BE2C (cell line): Measurements from ENCODE around the gene UBE2E1.

Experiments used
- DNase-seq: peaks from one replicate; pipeline ENCODE4 v3.0.0-alpha.2; 2020
- H3K27me3 ChIP-seq: fragments of 250-450 bp; sonication (Bioruptor Pico); 2 replicates; pipeline ENCODE4 v1.5.1; 2020; ENCODE audit warnings: mild to moderate bottlenecking
- H3K36me3 ChIP-seq: fragments of 250-450 bp; sonication (Bioruptor Pico); 2 replicates; pipeline ENCODE4 v1.5.1; 2020; ENCODE audit warnings: mild to moderate bottlenecking
- H3K4me1 ChIP-seq: fragments of 250-450 bp; sonication (Bioruptor Pico); 2 replicates; pipeline ENCODE4 v1.5.1; 2020
- H3K4me3 ChIP-seq: 2 replicates; pipeline ENCODE4 v1.5.1; 2011; ENCODE audit warnings: low read depth, low read length
- H3K9me3 ChIP-seq: fragments of 250-450 bp; sonication (Bioruptor Pico); 2 replicates; pipeline ENCODE4 v1.5.1; 2020
- CTCF ChIP-seq: IDR thresholded peaks from 2 replicates; pipeline ENCODE4 v1.5.1; 2012; ENCODE audit warnings: mild to moderate bottlenecking, low read depth, low read length

UBE2E1 gene

GRCh38 chr3:23874359-23875112 lies 68.8 kb downstream of the UBE2E1 start:
- TF ChIP-seq CTCF, result no peak
- DNase-seq, result no peak
- Histone ChIP-seq H3K4me3 (no peak overlapping the region), H3K36me3 (no peaks in the 10 kb centered on the region), H3K27me3 (no peaks in the 10 kb centered on the region), H3K4me1 (no peaks in the 10 kb centered on the region), H3K9me3 (no peaks in the 10 kb centered on the region)

GRCh38 chr3:23875113-23875725 lies 69.5 kb downstream of the UBE2E1 start:
- H3K27me3 ChIP-seq, result no peaks in the 10 kb centered on the region
- no peaks in the 10 kb centered on the region for H3K9me3 ChIP-seq
- no peak for TF ChIP-seq CTCF
- H3K4me3 ChIP-seq, result no peak overlapping the region
- no peak for DNase-seq
- no peaks in the 10 kb centered on the region for H3K36me3 ChIP-seq
- no peaks in the 10 kb centered on the region for H3K4me1 ChIP-seq

- Histone ChIP-seq H3K36me3 (no peaks in the 10 kb centered on the region), H3K4me1 (no peaks in the 10 kb centered on the region), H3K4me3 (no peak overlapping the region), H3K27me3 (no peaks in the 10 kb centered on the region), H3K9me3 (no peaks in the 10 kb centered on the region)
- TF ChIP-seq CTCF, result no peak
- no peak for DNase-seq
These were observed 71.2 kb downstream of the UBE2E1 start for GRCh38 chr3:23876923-23877322.

- DNase-seq, result no peak
- Histone ChIP-seq H3K9me3 (no peaks in the 10 kb centered on the region), H3K4me1 (no peaks in the 10 kb centered on the region), H3K27me3 (no peaks in the 10 kb centered on the region), H3K36me3 (no peaks in the 10 kb centered on the region), H3K4me3 (no peak overlapping the region)
- no peak for TF ChIP-seq CTCF
These were observed 71.7 kb downstream of the UBE2E1 start for GRCh38 chr3:23877329-23877980.

- no peak for TF ChIP-seq CTCF
- Histone ChIP-seq H3K9me3 (no peaks in the 10 kb centered on the region), H3K36me3 (no peaks in the 10 kb centered on the region), H3K4me1 (no peaks in the 10 kb centered on the region), H3K27me3 (no peaks in the 10 kb centered on the region), H3K4me3 (no peak overlapping the region)
- no peak for DNase-seq
These were observed 73.7 kb downstream of the UBE2E1 start for GRCh38 chr3:23879485-23879884.
